BLaER1 (cell line): ENCODE results near the gene C2CD2.

Experiments used
- H3K27ac ChIP-seq: shearing (Covaris generic); formaldehyde crosslinking; 2 replicates; pipeline ENCODE4 v1.8.1; 2022
- H3K27me3 ChIP-seq: shearing (Covaris generic); formaldehyde crosslinking; 2 replicates; pipeline ENCODE4 v1.8.1; 2022
- H3K36me3 ChIP-seq: shearing (Covaris generic); formaldehyde crosslinking; 2 replicates; pipeline ENCODE4 v1.8.1; 2022
- H3K4me1 ChIP-seq: shearing (Covaris generic); formaldehyde crosslinking; 2 replicates; pipeline ENCODE4 v1.8.1; 2022
- H3K4me2 ChIP-seq: shearing (Covaris generic); formaldehyde crosslinking; 2 replicates; pipeline ENCODE4 v1.8.1; 2022
- H3K4me3 ChIP-seq: shearing (Covaris generic); formaldehyde crosslinking; 2 replicates; pipeline ENCODE4 v1.8.1; 2022
- H3K9ac ChIP-seq: shearing (Covaris generic); formaldehyde crosslinking; 2 replicates; pipeline ENCODE4 v1.8.1; 2022
- H3K9me3 ChIP-seq: shearing (Covaris generic); formaldehyde crosslinking; 2 replicates; pipeline ENCODE4 v1.8.1; 2022
- H4K20me1 ChIP-seq: shearing (Covaris generic); formaldehyde crosslinking; 2 replicates; pipeline ENCODE4 v1.8.1; 2022
- Cebpa-rat ChIP-seq: shearing (Covaris generic); IDR thresholded peaks from 2 replicates; pipeline ENCODE4 v1.8.1; 2022

C2CD2 gene

GRCh38 chr21:41840880-41841279 is 112.9 kb downstream of the C2CD2 start:
- H3K4me1 ChIP-seq, result peaks cover 65% of the 10 kb centered on the region
- H4K20me1 ChIP-seq, result no peaks in the 10 kb centered on the region
- H3K4me2 ChIP-seq, result no peak overlapping the region
- no peak overlapping the region for H3K27ac ChIP-seq
- H3K9me3 ChIP-seq, result peaks cover 12% of the 10 kb centered on the region
- H3K4me3 ChIP-seq, result no peak overlapping the region
- TF ChIP-seq Cebpa-rat, result no peak
- no peaks in the 10 kb centered on the region for H3K27me3 ChIP-seq
- H3K36me3 ChIP-seq, result peaks cover 23% of the 10 kb centered on the region
- no peak overlapping the region for H3K9ac ChIP-seq

GRCh38 chr21:41839387-41840000 is 114.3 kb downstream of the C2CD2 start:
- Histone ChIP-seq H3K27ac (no peak overlapping the region), H4K20me1 (no peaks in the 10 kb centered on the region), H3K27me3 (no peaks in the 10 kb centered on the region), H3K4me2 (peak overlapping the region; percentile 81; the same call in 1 of the 2 replicates), H3K9ac (no peak overlapping the region), H3K4me3 (no peak overlapping the region), H3K36me3 (peaks cover 34% of the 10 kb centered on the region), H3K4me1 (peaks cover 65% of the 10 kb centered on the region), H3K9me3 (peaks cover 12% of the 10 kb centered on the region)
- no peak for TF ChIP-seq Cebpa-rat

GRCh38 chr21:41837756-41838297 is 116.0 kb downstream of the C2CD2 start:
- no peak for TF ChIP-seq Cebpa-rat
- Histone ChIP-seq H3K36me3 (peaks cover 50% of the 10 kb centered on the region), H3K9ac (peak overlapping the region; percentile 46; the same call in 1 of the 2 replicates), H3K27ac (peak overlapping the region; percentile 29; the same call in 1 of the 2 replicates), H3K9me3 (peaks cover 12% of the 10 kb centered on the region), H3K4me2 (peak overlapping the region; percentile 81), H3K27me3 (no peaks in the 10 kb centered on the region), H3K4me1 (peaks cover 66% of the 10 kb centered on the region), H3K4me3 (peak overlapping the region; percentile 6; the same call in 1 of the 2 replicates), H4K20me1 (no peaks in the 10 kb centered on the region)

- Histone ChIP-seq H3K36me3 (peaks cover 64% of the 10 kb centered on the region), H3K27ac (peak overlapping the region; percentile 35; the same call in 1 of the 2 replicates), H3K4me3 (no peak overlapping the region), H3K9me3 (peaks cover 8% of the 10 kb centered on the region), H3K9ac (no peak overlapping the region), H3K4me1 (peaks cover 74% of the 10 kb centered on the region), H3K27me3 (no peaks in the 10 kb centered on the region), H4K20me1 (no peaks in the 10 kb centered on the region), H3K4me2 (peak overlapping the region; percentile 36; the same call in 1 of the 2 replicates)
- TF ChIP-seq Cebpa-rat, result no peak
Measured at GRCh38 chr21:41836166-41837015, 117.4 kb downstream of the C2CD2 start.

GRCh38 chr21:41835711-41836154 is 118.1 kb downstream of the C2CD2 start:
- Histone ChIP-seq H3K9me3 (peaks cover 2% of the 10 kb centered on the region), H3K4me2 (peak overlapping the region; percentile 36; the same call in 1 of the 2 replicates), H3K4me1 (peaks cover 77% of the 10 kb centered on the region), H3K9ac (no peak overlapping the region), H3K36me3 (peaks cover 66% of the 10 kb centered on the region), H3K27me3 (no peaks in the 10 kb centered on the region), H4K20me1 (no peaks in the 10 kb centered on the region), H3K4me3 (no peak overlapping the region), H3K27ac (peak overlapping the region; percentile 35; the same call in 1 of the 2 replicates)
- TF ChIP-seq Cebpa-rat, result no peak
